HFFc6 (cell line): Measurements from ENCODE around the gene BAIAP2L1. TPM values are rescaled to one million over a fixed set of nuclear protein-coding genes. Genes with fewer than 3 reads are reported as not detected.
"Not testable (repeated sequence)": the region's sequence is repeated elsewhere in the genome, so short reads cannot be mapped to it uniquely, and the experiment has no call there.

Source experiments
- DNase-seq: peaks from one replicate; pipeline ENCODE4 v3.0.0-alpha.2; 2018
- H3K27ac Mint-ChIP-seq: 2 replicates; pipeline ENCODE4 v1.8.0; 2020; ENCODE audit warnings: mild to moderate bottlenecking, mixed read lengths
- H3K27me3 Mint-ChIP-seq: 2 replicates; pipeline ENCODE4 v1.8.0; 2021; ENCODE audit warnings: mild to moderate bottlenecking, moderate library complexity, mixed read lengths; ENCODE audit not compliant: insufficient read depth
- H3K36me3 Mint-ChIP-seq: 2 replicates; pipeline ENCODE4 v1.8.0; 2021; ENCODE audit warnings: low read depth, mixed read lengths
- H3K4me1 Mint-ChIP-seq: 2 replicates; pipeline ENCODE4 v1.8.0; 2020; ENCODE audit warnings: low read depth, mixed read lengths
- H3K4me3 Mint-ChIP-seq: 2 replicates; pipeline ENCODE4 v1.8.0; 2020; ENCODE audit warnings: mild to moderate bottlenecking, moderate library complexity, mixed read lengths
- H3K9me3 Mint-ChIP-seq: 2 replicates; pipeline ENCODE4 v1.8.0; 2020; ENCODE audit warnings: mild to moderate bottlenecking, mixed read lengths
- total RNA-seq, 6 experiments: library from RNA; stranded (reverse); fragmentation: NEBNext Ultra II Directional; extraction: Animal tissue kit (Norgen Biotek cat#: 25700); gene quantifications; 2 replicates in 1 of 6; 3 replicates in 5 of 6; pipeline ENCODE4 v1.2.3, GENCODE V29; 2021
- TF ChIP-seq, protein P1 (sequence below): fragments of 200-600 bp; sonication (generic); IDR thresholded peaks from 2 replicates; pipeline ENCODE4 v1.5.0; 2021; ENCODE audit warnings: antibody characterized with exemption, mild to moderate bottlenecking

Gene BAIAP2L1
- total RNA-seq, 6 experiments from 2014 or later, result 12.9 to 17.5 (median 14.2) TPM

- TF ChIP-seq, protein P1, sequence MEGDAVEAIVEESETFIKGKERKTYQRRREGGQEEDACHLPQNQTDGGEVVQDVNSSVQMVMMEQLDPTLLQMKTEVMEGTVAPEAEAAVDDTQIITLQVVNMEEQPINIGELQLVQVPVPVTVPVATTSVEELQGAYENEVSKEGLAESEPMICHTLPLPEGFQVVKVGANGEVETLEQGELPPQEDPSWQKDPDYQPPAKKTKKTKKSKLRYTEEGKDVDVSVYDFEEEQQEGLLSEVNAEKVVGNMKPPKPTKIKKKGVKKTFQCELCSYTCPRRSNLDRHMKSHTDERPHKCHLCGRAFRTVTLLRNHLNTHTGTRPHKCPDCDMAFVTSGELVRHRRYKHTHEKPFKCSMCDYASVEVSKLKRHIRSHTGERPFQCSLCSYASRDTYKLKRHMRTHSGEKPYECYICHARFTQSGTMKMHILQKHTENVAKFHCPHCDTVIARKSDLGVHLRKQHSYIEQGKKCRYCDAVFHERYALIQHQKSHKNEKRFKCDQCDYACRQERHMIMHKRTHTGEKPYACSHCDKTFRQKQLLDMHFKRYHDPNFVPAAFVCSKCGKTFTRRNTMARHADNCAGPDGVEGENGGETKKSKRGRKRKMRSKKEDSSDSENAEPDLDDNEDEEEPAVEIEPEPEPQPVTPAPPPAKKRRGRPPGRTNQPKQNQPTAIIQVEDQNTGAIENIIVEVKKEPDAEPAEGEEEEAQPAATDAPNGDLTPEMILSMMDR, result no peak
These were observed 13.8 kb downstream of the BAIAP2L1 start for GRCh38 chr7:98387131-98387530.

DNA sequence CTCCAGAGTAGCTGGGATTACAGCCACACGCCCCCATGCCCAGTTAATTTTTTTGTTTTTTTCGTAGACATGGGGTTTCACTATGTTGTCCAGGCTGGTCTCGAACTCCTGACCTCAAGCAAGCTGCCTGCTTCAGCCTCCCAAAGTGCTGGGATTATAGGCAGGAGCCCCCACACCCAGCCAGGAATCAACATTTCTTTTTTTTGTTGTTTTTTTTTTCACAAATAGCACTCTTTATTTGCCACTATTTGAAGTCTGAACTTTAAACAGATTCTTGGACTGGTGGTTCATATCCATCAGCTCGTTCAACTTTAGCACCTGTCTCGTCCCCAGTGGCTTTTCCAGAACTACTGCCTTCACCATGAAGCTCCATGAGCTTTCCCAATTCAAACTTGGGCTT, 15.4 kb downstream of the BAIAP2L1 start:
- not testable (repeated sequence) for H3K4me1 Mint-ChIP-seq, H3K9me3 Mint-ChIP-seq, DNase-seq, H3K27me3 Mint-ChIP-seq, H3K36me3 Mint-ChIP-seq, H3K4me3 Mint-ChIP-seq, H3K27ac Mint-ChIP-seq

More at GRCh38 chr7:98387131-98387530, 13.8 kb downstream of the BAIAP2L1 start:
- Mint-ChIP-seq H3K4me3 (no peak overlapping the region), H3K27ac (no peak overlapping the region), H3K4me1 (no peaks in the 10 kb centered on the region), H3K9me3 (no peaks in the 10 kb centered on the region), H3K27me3 (no peaks in the 10 kb centered on the region), H3K36me3 (0 out of 2 replicates have a peak, but pooled peaks cover 4% of the 10 kb centered on the region)
- no peak for DNase-seq

- peaks cover 7% of the 10 kb centered on the region for H3K4me1 Mint-ChIP-seq
- H3K4me3 Mint-ChIP-seq, result no peak overlapping the region
- H3K36me3 Mint-ChIP-seq, result peaks cover 6% of the 10 kb centered on the region; the same call in 1 of the 2 replicates
- H3K27me3 Mint-ChIP-seq, result no peaks in the 10 kb centered on the region; the same call in 1 of the 2 replicates
- no peak for DNase-seq
- TF ChIP-seq, protein P1, result no peak
- no peak overlapping the region for H3K27ac Mint-ChIP-seq
- H3K9me3 Mint-ChIP-seq, result no peaks in the 10 kb centered on the region
These were observed 22.6 kb downstream of the BAIAP2L1 start for GRCh38 chr7:98378210-98378819.

- Mint-ChIP-seq H3K4me1 (peaks cover 14% of the 10 kb centered on the region), H3K36me3 (peaks cover 6% of the 10 kb centered on the region; the same call in 1 of the 2 replicates), H3K27me3 (no peaks in the 10 kb centered on the region; the same call in 1 of the 2 replicates), H3K4me3 (no peak overlapping the region), H3K9me3 (no peaks in the 10 kb centered on the region), H3K27ac (no peak overlapping the region)
- TF ChIP-seq, protein P1, result no peak
- no peak for DNase-seq
These were observed 24.2 kb downstream of the BAIAP2L1 start for GRCh38 chr7:98376711-98377110.

DNA sequence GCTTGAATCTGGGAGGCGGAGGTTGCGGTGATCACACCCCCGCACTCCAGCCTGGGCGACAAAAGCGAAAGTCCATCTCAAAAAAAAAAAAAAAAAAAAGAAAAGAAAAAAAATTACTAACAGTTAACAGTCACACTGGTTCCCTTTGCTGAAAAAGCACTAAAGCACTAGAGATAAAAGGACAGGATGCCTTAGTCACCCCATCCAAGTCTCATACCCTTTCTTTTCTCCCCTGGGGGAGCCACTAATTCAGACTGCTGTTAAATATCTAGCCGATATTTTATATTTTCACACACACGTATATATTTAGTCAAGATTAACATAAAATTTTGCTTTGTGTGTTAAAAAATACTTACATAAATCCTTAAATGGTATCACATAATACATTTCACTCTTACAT, 25.2 kb downstream of the BAIAP2L1 start:
- DNase-seq, result no peak
- Mint-ChIP-seq H3K27me3 (no peaks in the 10 kb centered on the region), H3K9me3 (no peaks in the 10 kb centered on the region), H3K36me3 (peaks cover 6% of the 10 kb centered on the region; the same call in 1 of the 2 replicates), H3K4me1 (peaks cover 22% of the 10 kb centered on the region), H3K27ac (no peak overlapping the region), H3K4me3 (no peak overlapping the region)
- TF ChIP-seq, protein P1, result no peak

DNA sequence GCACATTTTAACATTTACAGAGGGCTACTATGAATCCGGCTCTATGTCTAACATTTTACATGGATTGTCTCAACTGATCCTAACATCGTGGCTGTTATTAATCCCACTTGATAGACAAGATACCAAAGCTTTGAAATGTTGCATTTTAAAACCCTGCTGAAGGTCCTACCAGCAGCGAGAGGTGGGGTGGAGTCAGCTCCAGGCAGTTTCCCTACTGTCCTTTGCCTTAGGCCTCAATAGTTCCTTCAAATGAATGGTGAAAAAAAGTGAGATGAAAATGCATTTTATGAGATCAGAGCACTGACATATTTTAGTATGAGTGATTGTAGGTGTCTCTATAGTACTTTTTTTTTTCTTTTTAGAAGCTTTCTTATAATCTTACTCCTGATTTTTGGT, 26.6 kb downstream of the BAIAP2L1 start:
- H3K27me3 Mint-ChIP-seq, result no peaks in the 10 kb centered on the region
- H3K4me1 Mint-ChIP-seq, result peaks cover 28% of the 10 kb centered on the region
- no peak for DNase-seq
- no peak overlapping the region for H3K27ac Mint-ChIP-seq
- H3K4me3 Mint-ChIP-seq, result no peak overlapping the region
- TF ChIP-seq, protein P1, result no peak
- no peaks in the 10 kb centered on the region for H3K36me3 Mint-ChIP-seq
- H3K9me3 Mint-ChIP-seq, result no peaks in the 10 kb centered on the region
